HG03066 (cell line): ENCODE results near the gene LAG3.

Experiments
- ATAC-seq: cut with Tn5 transposase; IDR thresholded peaks from one replicate; pipeline ENCODE4 v1.9.1; 2021; ENCODE audit warnings: low read depth; ENCODE audit not compliant: unreplicated experiment

Gene LAG3

DNA sequence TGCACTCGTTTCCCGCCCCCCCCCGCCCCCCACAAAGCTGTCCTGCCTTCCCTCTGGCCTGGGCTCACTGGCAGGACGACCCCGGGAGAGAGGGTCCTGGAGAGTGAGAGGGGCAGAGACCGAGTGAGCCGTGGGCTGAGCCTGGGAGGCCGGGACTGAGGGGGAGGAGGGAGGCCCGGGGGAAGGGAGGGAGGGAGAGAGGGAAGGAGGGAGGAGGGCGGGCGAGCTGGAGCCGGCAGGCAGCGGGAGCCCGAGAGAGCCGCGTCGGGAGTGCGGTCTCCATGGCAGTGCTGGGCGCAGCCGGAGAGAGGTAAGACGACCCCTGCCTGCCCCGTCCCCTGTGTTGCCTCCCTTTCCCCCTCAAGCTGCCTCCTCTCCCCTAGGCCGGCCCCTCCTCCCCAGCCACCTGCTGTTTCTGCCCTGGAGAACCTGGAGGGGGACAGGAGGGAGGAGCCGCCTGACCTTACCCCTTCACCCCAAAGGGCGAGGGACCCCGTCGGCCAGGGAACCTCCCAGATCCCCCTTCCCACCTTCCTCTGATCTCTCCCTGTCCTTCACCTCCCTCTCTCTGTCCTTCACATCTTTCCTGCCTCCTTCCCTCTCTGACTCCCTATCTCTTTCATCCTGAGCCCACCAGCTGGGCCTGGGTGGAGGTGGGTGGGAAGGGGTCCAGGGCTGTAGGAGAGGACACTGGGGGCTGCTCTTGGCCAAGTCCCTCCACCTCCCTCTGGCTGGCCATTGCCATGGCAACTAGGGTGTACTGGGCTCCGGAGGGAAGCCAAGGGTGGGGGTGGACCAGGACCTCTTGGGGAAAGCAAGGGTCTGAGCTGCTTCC, 49.5 kb downstream of the LAG3 start, which contains the start of gene GPR162:
Gene GPR162 (plus strand): TSS at position 231 of the 835 bp plus-strand sequence. CDS start 2,078 bp downstream, outside the sequence.
- ATAC-seq: no peak

DNA sequence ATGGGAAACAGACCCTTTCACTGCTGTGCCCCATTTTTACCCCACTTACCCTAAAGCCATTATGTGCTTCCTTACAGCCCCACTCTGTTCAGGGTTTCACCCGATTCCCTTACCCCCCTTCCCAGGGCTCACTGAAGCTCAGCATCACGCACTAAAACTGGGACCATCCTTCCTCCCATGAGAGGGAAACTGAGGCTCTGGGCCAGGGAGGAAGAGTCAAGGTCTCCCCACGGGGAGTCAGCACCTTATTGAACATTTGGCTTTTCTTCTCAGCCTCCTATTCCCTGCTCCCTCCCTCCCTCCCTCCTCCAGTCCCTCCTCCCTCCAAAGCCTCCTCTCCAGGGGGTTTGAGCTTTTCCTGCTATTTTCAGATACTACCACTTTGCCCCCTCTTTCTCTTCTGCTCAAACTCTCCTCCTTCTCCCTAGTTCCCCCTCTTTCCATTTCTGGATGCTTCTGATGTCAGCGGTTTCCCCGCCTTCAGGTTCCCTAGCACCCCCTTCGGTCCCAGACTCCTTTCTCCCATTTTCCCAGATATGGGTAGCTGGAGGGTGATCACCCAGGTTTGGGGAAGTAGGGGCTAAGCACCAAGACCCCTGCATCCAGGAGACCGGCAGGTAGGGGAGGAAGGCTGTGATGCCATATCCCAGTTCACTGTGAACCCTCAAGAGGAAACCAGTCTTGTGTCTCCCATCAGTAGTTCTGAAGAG, 50.3 kb downstream of the LAG3 start:
- ATAC-seq: no peak

DNA sequence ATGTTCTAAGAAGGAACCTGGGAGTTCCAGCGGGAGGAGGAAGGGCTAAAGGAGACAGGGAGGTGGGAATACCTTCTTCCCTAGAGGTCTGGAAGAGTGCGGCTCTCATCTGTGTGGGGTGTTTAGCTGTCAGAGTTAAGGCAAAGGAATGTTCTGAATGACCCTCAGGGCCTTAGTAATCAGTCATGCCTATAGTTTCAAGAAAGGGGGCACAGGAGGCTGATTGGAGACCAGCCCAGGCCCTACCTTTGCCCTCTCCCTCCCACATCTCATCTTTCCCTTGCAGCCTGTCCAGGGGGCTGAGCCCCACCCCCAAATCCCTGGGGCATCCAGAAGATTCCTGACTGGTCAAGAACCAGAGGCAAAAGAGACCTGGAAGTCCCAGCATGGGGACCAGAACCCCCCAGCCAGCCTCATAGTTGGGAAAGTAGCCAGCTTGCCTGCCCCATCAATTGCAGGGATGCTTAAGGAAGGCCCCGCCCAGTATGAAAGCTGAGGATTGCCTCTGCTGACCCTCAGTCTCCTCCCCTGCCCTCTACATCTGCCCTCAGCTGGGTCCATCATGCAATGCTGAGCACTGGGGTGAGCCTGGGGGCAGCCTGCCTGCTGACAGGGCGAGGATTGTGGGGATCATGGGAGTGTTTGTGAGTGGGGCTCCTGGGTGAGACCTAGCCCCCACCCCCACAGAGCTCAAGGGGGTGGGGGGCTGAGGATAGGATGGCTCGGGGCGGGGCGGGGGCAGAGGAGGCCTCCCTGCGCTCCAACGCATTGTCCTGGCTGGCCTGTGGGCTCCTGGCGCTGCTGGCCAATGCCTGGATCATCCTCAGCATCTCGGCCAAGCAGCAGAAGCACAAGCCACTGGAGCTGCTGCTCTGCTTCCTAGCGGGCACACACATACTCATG, 51.1 kb downstream of the LAG3 start:
- no peak for ATAC-seq

DNA sequence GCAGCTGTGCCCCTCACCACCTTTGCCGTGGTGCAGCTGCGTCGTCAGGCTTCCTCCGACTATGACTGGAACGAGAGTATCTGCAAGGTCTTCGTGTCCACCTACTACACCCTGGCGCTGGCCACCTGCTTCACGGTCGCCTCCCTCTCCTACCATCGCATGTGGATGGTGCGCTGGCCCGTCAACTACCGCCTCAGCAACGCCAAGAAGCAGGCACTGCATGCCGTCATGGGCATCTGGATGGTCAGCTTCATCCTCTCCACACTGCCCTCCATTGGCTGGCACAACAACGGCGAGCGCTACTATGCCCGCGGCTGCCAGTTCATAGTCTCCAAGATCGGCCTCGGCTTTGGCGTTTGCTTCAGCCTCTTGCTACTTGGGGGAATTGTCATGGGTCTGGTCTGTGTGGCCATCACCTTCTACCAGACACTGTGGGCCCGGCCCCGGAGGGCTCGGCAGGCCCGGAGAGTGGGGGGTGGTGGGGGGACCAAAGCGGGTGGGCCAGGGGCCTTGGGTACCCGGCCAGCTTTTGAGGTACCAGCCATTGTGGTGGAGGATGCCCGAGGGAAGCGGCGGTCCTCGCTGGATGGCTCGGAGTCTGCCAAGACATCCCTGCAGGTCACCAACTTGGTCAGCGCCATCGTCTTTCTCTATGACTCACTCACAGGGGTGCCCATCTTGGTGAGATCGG, 51.9 kb downstream of the LAG3 start:
- ATAC-seq: no peak

DNA sequence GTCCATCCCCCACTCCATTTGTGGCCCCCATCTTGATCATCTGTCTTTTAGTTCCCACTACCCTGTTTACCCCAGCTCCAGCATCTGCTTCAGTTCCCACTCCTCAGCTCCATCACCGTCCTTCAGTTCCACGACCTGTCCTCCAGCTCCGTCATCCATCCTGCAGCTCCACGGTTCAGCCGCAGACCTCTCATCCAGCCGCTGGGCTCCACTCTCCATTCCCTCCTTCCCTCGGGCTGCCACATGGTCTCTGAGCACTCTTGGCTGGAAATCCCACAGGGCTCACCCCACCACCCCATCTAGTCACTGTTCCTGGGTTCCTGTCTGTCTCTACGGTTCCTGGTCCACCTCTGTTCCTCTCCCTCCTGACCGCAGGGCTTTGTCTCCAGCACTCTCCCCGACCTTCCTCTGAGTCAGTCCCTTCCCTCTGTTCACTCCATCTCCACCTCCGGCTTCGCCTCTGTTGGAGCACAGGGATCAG, 52.6 kb downstream of the LAG3 start:
- ATAC-seq: no peak

DNA sequence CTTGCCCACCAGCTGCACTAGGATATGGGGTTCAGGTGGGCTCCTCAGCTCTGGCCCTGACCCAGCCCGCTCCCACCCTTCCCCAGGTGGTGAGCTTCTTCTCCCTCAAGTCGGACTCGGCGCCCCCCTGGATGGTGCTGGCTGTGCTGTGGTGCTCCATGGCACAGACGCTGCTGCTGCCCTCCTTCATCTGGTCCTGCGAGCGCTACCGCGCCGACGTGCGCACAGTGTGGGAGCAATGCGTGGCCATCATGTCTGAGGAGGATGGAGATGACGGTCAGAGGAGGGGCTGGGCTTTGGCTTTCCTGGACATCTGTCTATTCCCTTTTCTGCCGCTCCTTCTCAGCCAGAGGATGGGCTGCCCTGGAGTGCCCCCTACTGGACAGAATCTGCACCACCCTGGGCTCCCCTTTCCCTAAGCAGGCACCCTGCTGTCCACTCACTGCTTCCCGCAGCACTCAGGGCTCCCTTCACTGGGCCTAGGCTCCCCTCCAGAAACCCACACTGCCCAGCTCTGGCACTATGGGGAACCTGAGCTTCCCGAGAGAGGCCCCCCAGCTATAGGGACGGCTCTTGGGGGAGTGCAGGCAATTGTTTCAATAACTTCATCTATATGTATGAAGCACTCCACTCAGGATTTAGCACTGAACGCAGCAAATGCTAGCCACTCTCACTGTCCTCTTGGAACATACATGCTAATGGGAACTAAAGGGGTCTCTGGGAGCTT, 53.2 kb downstream of the LAG3 start:
- no peak for ATAC-seq

DNA sequence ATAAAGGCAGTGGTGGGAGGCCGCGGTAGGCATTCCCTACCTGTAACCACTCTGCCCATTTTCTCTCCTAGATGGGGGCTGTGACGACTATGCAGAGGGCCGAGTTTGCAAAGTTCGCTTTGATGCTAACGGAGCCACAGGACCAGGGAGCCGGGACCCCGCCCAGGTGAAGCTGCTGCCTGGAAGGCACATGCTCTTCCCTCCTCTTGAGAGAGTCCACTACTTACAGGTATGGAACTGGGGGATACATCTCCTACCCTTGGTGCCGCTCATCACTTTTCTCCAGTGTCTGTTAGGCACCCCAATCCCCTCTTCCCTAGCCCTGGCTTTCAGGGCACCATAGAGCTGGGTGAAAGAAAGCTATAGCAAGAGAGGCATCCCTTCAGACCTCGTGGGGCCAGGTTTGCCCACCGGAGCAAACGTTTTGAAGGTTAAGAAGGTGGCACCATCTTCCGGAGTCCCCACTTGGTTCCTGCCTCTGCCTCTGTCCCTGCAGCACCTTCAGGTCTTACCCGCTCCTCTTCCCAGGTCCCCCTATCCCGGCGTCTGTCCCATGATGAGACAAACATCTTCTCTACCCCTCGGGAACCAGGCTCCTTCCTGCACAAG, 53.9 kb downstream of the LAG3 start:
- ATAC-seq: no peak

DNA sequence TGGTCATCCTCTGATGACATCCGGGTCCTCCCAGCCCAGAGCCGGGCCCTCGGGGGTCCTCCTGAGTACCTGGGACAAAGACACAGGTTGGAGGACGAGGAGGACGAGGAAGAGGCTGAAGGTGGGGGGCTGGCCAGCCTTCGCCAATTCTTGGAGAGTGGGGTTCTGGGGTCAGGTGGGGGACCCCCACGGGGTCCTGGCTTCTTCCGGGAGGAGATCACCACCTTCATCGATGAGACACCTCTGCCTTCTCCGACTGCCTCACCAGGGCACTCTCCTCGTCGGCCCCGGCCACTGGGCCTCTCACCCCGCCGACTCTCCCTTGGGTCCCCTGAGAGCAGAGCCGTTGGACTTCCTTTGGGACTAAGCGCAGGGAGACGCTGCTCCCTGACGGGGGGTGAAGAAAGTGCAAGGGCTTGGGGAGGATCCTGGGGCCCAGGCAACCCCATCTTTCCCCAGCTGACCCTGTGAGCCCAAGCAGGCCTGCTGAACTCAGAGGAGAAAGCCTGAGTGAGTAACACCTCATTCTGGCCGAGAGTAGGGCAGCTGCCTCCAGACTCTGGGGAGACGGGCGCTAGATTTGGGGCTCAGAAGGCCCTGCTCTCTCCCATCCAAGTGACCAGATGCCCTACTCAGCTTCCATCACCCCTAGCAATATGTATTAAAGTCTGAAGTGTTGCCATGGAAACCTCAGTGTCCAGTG, 54.6 kb downstream of the LAG3 start:
- no peak for ATAC-seq

DNA sequence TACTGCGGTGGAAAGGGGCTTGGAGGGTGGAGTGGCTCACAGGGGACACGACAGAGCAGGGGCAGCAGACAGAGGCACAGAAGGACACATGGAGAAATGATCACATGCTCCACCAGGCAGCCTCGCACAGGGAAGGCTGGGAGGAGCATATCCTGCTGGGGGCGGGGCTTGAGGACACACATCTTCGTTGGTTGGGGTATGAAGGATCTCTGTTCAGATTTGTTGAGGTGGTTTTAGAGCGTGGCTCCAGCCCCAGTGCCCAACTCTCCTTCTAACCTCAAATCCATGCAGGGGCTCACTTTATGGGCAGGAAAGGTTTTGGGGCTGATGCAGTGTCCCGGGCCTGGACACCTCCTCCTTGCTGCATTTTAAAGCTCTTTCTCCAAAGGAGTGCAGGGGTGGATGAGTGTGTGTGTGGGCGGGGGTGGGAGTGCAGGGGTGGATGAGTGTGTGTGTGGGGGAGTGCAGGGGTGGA, 55.2 kb downstream of the LAG3 start:
- ATAC-seq: no peak
